ENCODE results near the gene XYLT1. TPM values are rescaled to one million over a fixed set of nuclear protein-coding genes. Genes with fewer than 3 reads are reported as not detected.

Gene XYLT1
- total and polyA plus RNA-seq, 4 experiments from 2014 or later: 1.4 to 48.5 (median 24.5) TPM

DNA sequence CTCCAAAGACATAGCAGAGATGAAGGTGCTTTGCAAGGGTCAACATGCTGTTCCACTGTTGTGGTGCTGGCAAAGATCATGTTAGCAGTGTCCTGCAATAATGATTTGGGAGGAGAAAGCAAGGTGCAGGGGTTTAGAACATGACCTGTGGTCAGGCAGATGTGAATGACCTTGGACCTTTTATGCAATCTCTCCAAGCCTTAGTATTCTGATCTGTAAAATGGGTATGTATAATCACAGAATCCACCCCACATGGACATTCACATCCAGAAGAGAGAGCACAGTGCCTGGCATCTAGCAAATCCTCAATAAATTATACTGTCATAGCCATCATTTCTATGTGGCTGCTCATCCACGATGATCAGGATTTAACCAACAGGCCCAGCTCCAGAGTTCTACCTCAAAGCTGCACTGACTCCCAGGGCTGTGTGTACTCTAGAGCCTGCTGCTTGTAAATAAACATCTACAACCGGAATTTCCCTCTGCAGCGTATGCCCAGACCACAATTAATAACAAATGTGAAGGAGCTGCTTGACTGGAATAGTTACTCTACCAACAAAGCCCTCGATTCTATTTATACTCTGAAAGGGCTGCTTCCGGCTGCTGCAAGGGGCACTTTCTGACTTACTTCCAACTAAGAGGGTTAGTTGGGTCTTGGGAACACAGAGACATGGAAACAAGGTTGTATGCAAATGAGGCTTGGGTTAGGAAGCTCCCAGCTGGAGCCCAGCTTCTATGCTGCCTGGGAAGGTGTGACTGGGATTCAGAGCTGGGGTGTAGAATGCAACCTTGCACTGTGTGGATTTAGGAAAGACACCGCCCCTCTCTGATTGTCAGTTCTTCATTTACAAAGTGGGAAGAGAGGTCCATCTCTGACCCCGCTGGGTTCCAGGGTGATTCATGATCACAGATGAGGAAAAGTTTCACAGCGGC lies 265.2 kb downstream of the XYLT1 start:
- Histone ChIP-seq H3K27me3 (ENCODE audit: insufficient read depth, low read length) (no peaks in the 10 kb centered on the region), H3K4me3 (ENCODE audit: low read length in 2 of 2) (no peak overlapping the region), H3K4me1 (ENCODE audit: insufficient read depth, low read length) (no peaks in the 10 kb centered on the region), H3K36me3 (ENCODE audit: insufficient read depth, low read length) (no peaks in the 10 kb centered on the region), H3K9me3 (ENCODE audit: control insufficient read depth in 1 of 2, low read length in 2 of 2) (no peaks in the 10 kb centered on the region), H3K27ac (ENCODE audit: low read depth, low read length) (no peak overlapping the region)
- Mint-ChIP-seq H3K36me3 (peaks cover 5 to 7% of the 10 kb centered on the region in 2 donors), H3K4me1 (peaks cover 4 to 9% (median 5%) of the 10 kb centered on the region in 4 donors), H3K27ac (peak overlapping the region in 3 of 7 donors; percentile 32 to 67 (median 55)), H3K9me3 (no peaks in the 10 kb centered on the region), H3K4me3 (no peak overlapping the region), H3K27me3 (no peaks in the 10 kb centered on the region)
- intact Hi-C loops (cut with micrococcal nuclease): no loop called here
- ChIA-PET POLR2A (ENCODE audit: partially characterized antibody) (no interaction called here), CTCF (ENCODE audit: partially characterized antibody) (interaction anchor here (1.1 to 2.6 kb wide), 3 partner anchors 8 to 373 kb away, joined by 5 to 12 read pairs (median 8); no protein-coding TSS in a partner anchor)
- no peak for DNase-seq

DNA sequence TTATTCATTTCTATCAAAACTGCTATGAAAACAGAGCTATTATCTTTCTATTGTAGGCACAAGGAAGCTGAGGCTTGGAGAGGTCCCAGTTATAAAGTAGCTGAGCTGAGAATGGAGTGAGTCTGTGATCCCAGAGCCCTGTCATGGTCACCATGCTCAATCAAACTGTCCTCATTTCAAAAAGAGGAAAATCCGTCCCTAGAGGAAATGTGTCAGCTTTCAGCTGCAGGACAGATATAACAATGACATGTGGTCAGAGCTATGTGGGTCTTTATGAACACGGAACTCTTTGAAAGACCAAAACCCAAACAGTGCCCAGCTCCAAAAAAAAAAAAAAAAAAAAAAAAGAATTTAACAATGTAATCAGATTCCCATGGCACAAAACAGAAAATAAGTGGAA lies 266.1 kb downstream of the XYLT1 start:
- CTCF ChIA-PET (ENCODE audit: partially characterized antibody): interaction anchor here (0.7 to 2.6 kb wide), 6 partner anchors 9 to 703 kb away, joined by 3 to 12 read pairs (median 4); no protein-coding TSS in a partner anchor
- POLR2A ChIA-PET (ENCODE audit: partially characterized antibody): no interaction called here
- intact Hi-C loops (cut with micrococcal nuclease): no loop called here
- Histone ChIP-seq H3K4me3 (ENCODE audit: low read length in 2 of 2) (no peak overlapping the region), H3K27me3 (ENCODE audit: insufficient read depth, low read length) (no peaks in the 10 kb centered on the region), H3K36me3 (ENCODE audit: insufficient read depth, low read length) (peaks cover under 1% of the 10 kb centered on the region), H3K4me1 (ENCODE audit: insufficient read depth, low read length) (no peaks in the 10 kb centered on the region), H3K9me3 (ENCODE audit: control insufficient read depth in 1 of 2, low read length in 2 of 2) (no peaks in the 10 kb centered on the region), H3K27ac (ENCODE audit: low read depth, low read length) (no peak overlapping the region)
- Mint-ChIP-seq H3K4me1 (peaks cover 4 to 9% (median 5%) of the 10 kb centered on the region in 4 donors), H3K27ac (no peak overlapping the region), H3K27me3 (no peaks in the 10 kb centered on the region), H3K4me3 (no peak overlapping the region), H3K36me3 (peaks cover 7 to 10% of the 10 kb centered on the region in 2 donors), H3K9me3 (no peaks in the 10 kb centered on the region)
- no peak for DNase-seq

DNA sequence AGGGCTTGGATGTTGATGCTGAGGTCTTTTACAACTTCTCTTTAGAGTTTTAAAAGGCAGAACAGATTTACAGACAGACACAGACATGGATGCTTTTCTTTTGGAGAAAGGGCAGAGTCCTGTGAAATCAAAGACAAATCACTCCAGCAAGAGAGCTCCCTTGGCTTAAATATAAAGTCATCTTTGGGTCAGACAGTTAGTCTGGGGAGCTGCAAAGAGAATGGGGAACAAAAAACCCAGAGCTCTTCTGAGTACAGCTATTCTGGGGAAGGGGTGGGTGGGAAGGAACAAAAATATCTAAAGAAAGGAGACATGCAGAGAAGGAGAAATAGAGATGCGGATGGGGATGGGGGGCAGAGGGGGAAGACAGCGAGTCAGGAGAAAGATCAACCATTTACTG lies 266.6 kb downstream of the XYLT1 start:
- no peaks in the 10 kb centered on the region for H3K9me3 Mint-ChIP-seq
- ChIA-PET CTCF (ENCODE audit: partially characterized antibody) (interaction anchor here (0.7 to 2.6 kb wide), 6 partner anchors 8 to 704 kb away, joined by 3 to 12 read pairs (median 4); no protein-coding TSS in a partner anchor), POLR2A (ENCODE audit: partially characterized antibody) (no interaction called here)
- peaks cover 4 to 9% (median 5%) of the 10 kb centered on the region in 4 donors for H3K4me1 Mint-ChIP-seq
- Histone ChIP-seq H3K4me1 (ENCODE audit: insufficient read depth, low read length) (no peaks in the 10 kb centered on the region), H3K27ac (ENCODE audit: low read depth, low read length) (no peak overlapping the region), H3K4me3 (ENCODE audit: low read length in 2 of 2) (no peak overlapping the region), H3K9me3 (ENCODE audit: control insufficient read depth in 1 of 2, low read length in 2 of 2) (no peaks in the 10 kb centered on the region), H3K27me3 (ENCODE audit: insufficient read depth, low read length) (no peaks in the 10 kb centered on the region), H3K36me3 (ENCODE audit: insufficient read depth, low read length) (peaks cover 3% of the 10 kb centered on the region)
- H3K36me3 Mint-ChIP-seq: peaks cover 12 to 15% of the 10 kb centered on the region in 2 donors
- no peak overlapping the region for H3K4me3 Mint-ChIP-seq
- no peak overlapping the region for H3K27ac Mint-ChIP-seq
- DNase-seq: no peak
- intact Hi-C loops (cut with micrococcal nuclease): no loop called here
- H3K27me3 Mint-ChIP-seq: no peaks in the 10 kb centered on the region

DNA sequence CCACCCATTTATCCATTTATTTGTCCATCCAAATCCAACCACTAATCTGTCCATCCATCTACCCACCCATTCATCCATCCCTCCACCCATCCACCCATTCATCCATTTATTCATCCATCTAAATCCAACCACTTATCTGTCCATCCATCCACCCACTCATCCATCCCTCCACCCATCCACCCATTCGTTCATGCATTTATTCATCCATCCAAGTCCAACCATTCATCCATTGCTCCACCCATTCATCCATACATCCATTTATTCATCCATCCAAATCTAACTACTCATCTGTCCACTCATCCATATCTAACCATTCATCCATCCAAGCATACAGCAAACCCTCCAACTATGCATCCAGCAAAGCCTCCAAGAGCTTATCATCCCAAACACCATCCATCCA lies 267.3 kb downstream of the XYLT1 start:
- no peak overlapping the region for H3K27ac ChIP-seq (ENCODE audit: low read depth, low read length)
- H3K4me3 ChIP-seq (ENCODE audit: low read length in 2 of 2): no peak overlapping the region
- peaks cover 17 to 20% of the 10 kb centered on the region in 2 donors for H3K36me3 Mint-ChIP-seq
- ChIA-PET POLR2A (ENCODE audit: partially characterized antibody) (no interaction called here), CTCF (ENCODE audit: partially characterized antibody) (interaction anchor here (2.1 kb wide), 1 partner anchor 9 kb away, joined by 8 read pairs; no protein-coding TSS in a partner anchor)
- no peaks in the 10 kb centered on the region for H3K27me3 Mint-ChIP-seq
- no peaks in the 10 kb centered on the region for H3K27me3 ChIP-seq (ENCODE audit: insufficient read depth, low read length)
- peaks cover 4 to 6% (median 5%) of the 10 kb centered on the region in 4 donors for H3K4me1 Mint-ChIP-seq
- peak overlapping the region in 2 of 7 donors; percentile 37 to 50 for H3K27ac Mint-ChIP-seq
- no peak for DNase-seq
- H3K9me3 Mint-ChIP-seq: no peaks in the 10 kb centered on the region
- no peaks in the 10 kb centered on the region for H3K9me3 ChIP-seq (ENCODE audit: control insufficient read depth in 1 of 2, low read length in 2 of 2)
- intact Hi-C loops (cut with micrococcal nuclease): no loop called here
- no peaks in the 10 kb centered on the region for H3K4me1 ChIP-seq (ENCODE audit: insufficient read depth, low read length)
- H3K36me3 ChIP-seq (ENCODE audit: insufficient read depth, low read length): peaks cover 9% of the 10 kb centered on the region
- H3K4me3 Mint-ChIP-seq: no peak overlapping the region

DNA sequence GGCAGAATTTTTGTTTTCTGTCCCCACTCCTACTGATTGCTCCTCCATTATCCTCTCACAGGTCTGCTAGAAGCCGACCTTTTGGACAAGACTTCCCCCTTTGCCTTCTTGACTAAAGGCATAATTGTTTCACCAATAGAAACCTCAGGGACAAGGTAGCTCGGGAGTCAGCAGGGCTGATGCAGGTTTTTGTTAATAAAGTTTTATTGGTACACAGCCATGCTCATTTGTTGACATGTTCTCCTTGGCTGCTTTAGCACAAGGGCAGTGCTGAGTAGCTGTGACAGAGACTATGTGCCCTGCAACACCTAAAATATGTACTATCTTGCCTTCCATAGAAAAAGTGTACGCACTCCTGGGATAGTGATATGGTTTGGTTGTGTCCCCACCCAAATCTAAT lies 271.6 kb downstream of the XYLT1 start:
- no peak for DNase-seq
- Histone ChIP-seq H3K9me3 (ENCODE audit: control insufficient read depth in 1 of 2, low read length in 2 of 2) (no peaks in the 10 kb centered on the region), H3K4me3 (ENCODE audit: low read length in 2 of 2) (no peak overlapping the region), H3K27me3 (ENCODE audit: insufficient read depth, low read length) (no peaks in the 10 kb centered on the region), H3K36me3 (ENCODE audit: insufficient read depth, low read length) (peaks cover 15% of the 10 kb centered on the region), H3K27ac (ENCODE audit: low read depth, low read length) (no peak overlapping the region), H3K4me1 (ENCODE audit: insufficient read depth, low read length) (no peaks in the 10 kb centered on the region)
- Mint-ChIP-seq H3K27ac (peak overlapping the region in 3 of 7 donors; percentile 2 to 25 (median 4)), H3K4me1 (peaks cover 0 to 9% (median 5%) of the 10 kb centered on the region in 4 donors), H3K9me3 (no peaks in the 10 kb centered on the region), H3K27me3 (no peaks in the 10 kb centered on the region), H3K4me3 (no peak overlapping the region), H3K36me3 (peaks cover 35 to 46% of the 10 kb centered on the region in 2 donors)
- ChIA-PET CTCF (ENCODE audit: partially characterized antibody) (interaction anchor here (1.1 to 1.2 kb wide), 2 partner anchors 10 to 14 kb away, joined by 3 read pairs; no protein-coding TSS in a partner anchor), POLR2A (ENCODE audit: partially characterized antibody) (no interaction called here)
- intact Hi-C loops (cut with micrococcal nuclease): no loop called here

- Mint-ChIP-seq H3K27ac (peak overlapping the region in 2 of 7 donors; percentile 68 to 86), H3K9me3 (no peaks in the 10 kb centered on the region), H3K4me1 (peaks cover 0 to 5% (median 0%) of the 10 kb centered on the region in 4 donors), H3K36me3 (peaks cover 46 to 59% of the 10 kb centered on the region in 2 donors), H3K4me3 (no peak overlapping the region), H3K27me3 (no peaks in the 10 kb centered on the region)
- Histone ChIP-seq H3K27me3 (ENCODE audit: insufficient read depth, low read length) (no peaks in the 10 kb centered on the region), H3K36me3 (ENCODE audit: insufficient read depth, low read length) (peaks cover 15% of the 10 kb centered on the region), H3K9me3 (ENCODE audit: control insufficient read depth in 1 of 2, low read length in 2 of 2) (no peaks in the 10 kb centered on the region), H3K27ac (ENCODE audit: low read depth, low read length) (no peak overlapping the region), H3K4me1 (ENCODE audit: insufficient read depth, low read length) (no peaks in the 10 kb centered on the region), H3K4me3 (ENCODE audit: low read length in 2 of 2) (no peak overlapping the region)
- no peak for DNase-seq
- intact Hi-C loops (cut with micrococcal nuclease): no loop called here
- ChIA-PET POLR2A (ENCODE audit: partially characterized antibody) (no interaction called here), CTCF (ENCODE audit: partially characterized antibody) (interaction anchor here (0.8 to 4.3 kb wide), 3 partner anchors 8 to 383 kb away, joined by 3 to 21 read pairs (median 3); no protein-coding TSS in a partner anchor)
Measured at GRCh38 chr16:17196526-17196925, 274.2 kb downstream of the XYLT1 start.

DNA sequence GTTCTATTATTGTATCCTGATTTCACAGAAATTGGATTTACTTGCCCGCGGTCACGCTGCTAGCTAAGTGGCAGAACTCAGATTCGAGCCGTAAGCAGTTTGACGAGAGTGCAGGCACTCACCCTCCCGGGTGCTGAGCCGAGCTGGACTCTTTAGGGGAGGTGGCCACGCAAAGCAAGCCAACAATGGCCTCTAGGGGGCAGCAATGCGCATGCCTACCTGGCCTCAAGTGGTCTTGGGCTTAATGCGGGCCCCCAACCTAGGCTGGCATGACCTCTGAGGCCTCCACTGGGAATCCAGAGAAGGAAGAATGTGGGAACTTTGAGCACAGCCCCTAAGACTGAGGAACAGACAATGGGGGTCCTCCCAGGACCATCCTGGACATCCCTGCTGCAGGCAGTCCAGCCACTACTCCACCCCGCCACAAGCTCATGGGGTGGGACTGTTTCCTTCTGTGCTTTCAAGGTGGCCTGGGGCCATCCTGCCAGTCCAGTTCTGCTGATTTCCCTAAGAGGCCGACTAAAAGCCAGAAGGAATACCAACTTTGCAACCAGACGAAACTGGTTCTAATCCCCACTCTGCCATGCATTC lies 276.5 kb downstream of the XYLT1 start:
- H3K27me3 ChIP-seq (ENCODE audit: insufficient read depth, low read length): no peaks in the 10 kb centered on the region
- H3K27ac Mint-ChIP-seq: no peak overlapping the region
- DNase-seq: peak; percentile 26 to 52 (median 44)
- H3K27me3 Mint-ChIP-seq: no peaks in the 10 kb centered on the region
- ChIA-PET POLR2A (ENCODE audit: partially characterized antibody) (interaction anchor here (0.6 to 1.2 kb wide), 2 partner anchors 274 to 290 kb away, joined by 3 read pairs; no protein-coding TSS in a partner anchor), CTCF (ENCODE audit: partially characterized antibody) (interaction anchor here (0.6 to 4.3 kb wide), 24 partner anchors 8 to 430 kb away, joined by 3 to 22 read pairs (median 4); no protein-coding TSS in a partner anchor)
- H3K4me3 Mint-ChIP-seq: no peak overlapping the region
- peaks cover 0 to 5% (median 0%) of the 10 kb centered on the region in 4 donors for H3K4me1 Mint-ChIP-seq
- H3K9me3 Mint-ChIP-seq: no peaks in the 10 kb centered on the region
- H3K36me3 ChIP-seq (ENCODE audit: insufficient read depth, low read length): peaks cover 12% of the 10 kb centered on the region
- H3K27ac ChIP-seq (ENCODE audit: low read depth, low read length): no peak overlapping the region
- peaks cover 56 to 60% of the 10 kb centered on the region in 2 donors for H3K36me3 Mint-ChIP-seq
- no peaks in the 10 kb centered on the region for H3K4me1 ChIP-seq (ENCODE audit: insufficient read depth, low read length)
- H3K9me3 ChIP-seq (ENCODE audit: control insufficient read depth in 1 of 2, low read length in 2 of 2): no peaks in the 10 kb centered on the region
- intact Hi-C loops (cut with micrococcal nuclease): loop anchor here (1.0 kb wide), 2 partner anchors 274 to 385 kb away; no protein-coding TSS in a partner anchor
- H3K4me3 ChIP-seq (ENCODE audit: low read length in 2 of 2): no peak overlapping the region
